ENCODE results near the gene INPP4B. TPM values are rescaled to one million over a fixed set of nuclear protein-coding genes. Genes with fewer than 3 reads are reported as not detected.
"Not testable (repeated sequence)": the region's sequence is repeated elsewhere in the genome, so short reads cannot be mapped to it uniquely, and the experiment has no call there.

INPP4B gene
- total RNA-seq, 1 experiment from 2014 or later, result 41.0 TPM

DNA sequence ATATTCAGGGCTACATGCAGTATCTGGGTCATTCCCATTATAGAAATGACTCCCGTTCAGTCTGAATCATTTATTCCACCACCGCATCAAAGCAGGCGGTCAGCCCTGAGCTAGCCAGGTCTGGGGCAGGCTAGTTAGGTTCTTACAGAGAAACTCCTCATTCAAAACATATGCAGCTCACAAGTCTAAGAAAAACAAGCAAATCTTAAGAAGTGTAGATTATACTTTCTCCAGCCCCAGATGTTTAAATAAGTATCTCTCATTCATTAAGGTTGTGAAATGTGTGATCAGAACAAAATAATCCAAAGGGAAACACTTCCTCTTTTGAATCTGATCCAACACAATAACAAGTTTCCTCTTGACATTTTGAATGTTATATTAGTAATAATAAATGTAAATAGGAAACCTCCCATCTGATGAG is 441.9 kb downstream of the INPP4B start:
- TF ChIP-seq, protein P1, sequence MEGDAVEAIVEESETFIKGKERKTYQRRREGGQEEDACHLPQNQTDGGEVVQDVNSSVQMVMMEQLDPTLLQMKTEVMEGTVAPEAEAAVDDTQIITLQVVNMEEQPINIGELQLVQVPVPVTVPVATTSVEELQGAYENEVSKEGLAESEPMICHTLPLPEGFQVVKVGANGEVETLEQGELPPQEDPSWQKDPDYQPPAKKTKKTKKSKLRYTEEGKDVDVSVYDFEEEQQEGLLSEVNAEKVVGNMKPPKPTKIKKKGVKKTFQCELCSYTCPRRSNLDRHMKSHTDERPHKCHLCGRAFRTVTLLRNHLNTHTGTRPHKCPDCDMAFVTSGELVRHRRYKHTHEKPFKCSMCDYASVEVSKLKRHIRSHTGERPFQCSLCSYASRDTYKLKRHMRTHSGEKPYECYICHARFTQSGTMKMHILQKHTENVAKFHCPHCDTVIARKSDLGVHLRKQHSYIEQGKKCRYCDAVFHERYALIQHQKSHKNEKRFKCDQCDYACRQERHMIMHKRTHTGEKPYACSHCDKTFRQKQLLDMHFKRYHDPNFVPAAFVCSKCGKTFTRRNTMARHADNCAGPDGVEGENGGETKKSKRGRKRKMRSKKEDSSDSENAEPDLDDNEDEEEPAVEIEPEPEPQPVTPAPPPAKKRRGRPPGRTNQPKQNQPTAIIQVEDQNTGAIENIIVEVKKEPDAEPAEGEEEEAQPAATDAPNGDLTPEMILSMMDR (conservative IDR thresholded peaks at IDR 0.05; ENCODE audit: low read depth, low read length), result no peak
- TF ChIP-seq EZH2phosphoT487 (IDR thresholded peaks at IDR 0.05; ENCODE audit: borderline replicate concordance, low read length) (no peak), EZH2 (IDR thresholded peaks at IDR 0.05; ENCODE audit: low read length, unreplicated experiment) (no peak)
- H2AFZ ChIP-seq (ENCODE audit: low read length), result peak overlapping the region; percentile 29; the same call in 1 of the 2 replicates
- BruUV-seq (replicated peaks), result no TSS peak
- no peaks in the 10 kb centered on the region for H4K20me1 ChIP-seq (ENCODE audit: low read length)
- H3K36me3 ChIP-seq (ENCODE audit: low read depth, low read length), result peaks cover 9% of the 10 kb centered on the region
- ChIA-PET POLR2A (ENCODE audit: unreplicated experiment) (interaction anchor here (0.6 to 1.0 kb wide), 3 partner anchors 70 to 107 kb away, joined by 6 to 11 read pairs (median 7); no protein-coding TSS in a partner anchor), CTCF (no interaction called here)
- peaks cover 10% of the 10 kb centered on the region for H3F3A ChIP-seq (ENCODE audit: low read length, unreplicated experiment)
- H3K9ac ChIP-seq (ENCODE audit: low read length), result peak overlapping the region; percentile 79
- H3K4me1 ChIP-seq (ENCODE audit: insufficient read depth, low read length), result peaks cover 56% of the 10 kb centered on the region
- no peaks in the 10 kb centered on the region for H3K9me3 ChIP-seq (ENCODE audit: low read length)
- peak overlapping the region; percentile 64 for H3K4me3 ChIP-seq (ENCODE audit: low read length)
- H3K9me2 ChIP-seq (replicated peaks; ENCODE audit: low read length), result no peaks in the 10 kb centered on the region
- intact Hi-C loops (cut with micrococcal nuclease), result loop anchor here (2.0 to 10.0 kb wide), 6 partner anchors 25 to 441 kb away; no protein-coding TSS in a partner anchor
- H3K79me2 ChIP-seq (ENCODE audit: low read length), result peaks cover 19% of the 10 kb centered on the region
- 0 out of 2 replicates have a peak, but pooled peaks have one; percentile 3 for ATAC-seq
- no peaks in the 10 kb centered on the region for H3K27me3 ChIP-seq (ENCODE audit: low read length)
- peak overlapping the region; percentile 84 for H3K4me2 ChIP-seq (ENCODE audit: low read length)
- DNase-seq, result peak; percentile 87
- H3K27ac ChIP-seq (ENCODE audit: low read length), result peak overlapping the region; percentile 97

DNA sequence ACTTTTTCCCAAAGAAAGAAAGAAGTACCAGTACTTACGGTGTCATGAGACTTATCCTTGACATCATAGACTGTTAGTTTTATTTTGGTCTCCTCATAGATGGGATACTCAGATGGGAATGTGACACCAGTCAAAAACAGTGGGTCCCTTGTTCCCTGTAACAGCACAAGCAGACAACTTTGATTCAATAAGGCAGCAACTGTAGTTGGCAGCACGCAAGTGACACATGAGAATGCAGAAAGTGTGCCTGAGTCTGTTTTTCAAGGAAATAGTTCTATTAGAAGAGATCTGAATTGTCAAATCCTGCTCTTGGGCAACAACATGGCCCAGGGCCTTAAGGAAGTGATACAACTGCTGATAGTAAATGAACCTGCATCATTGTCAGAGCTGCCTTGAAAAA is 443.2 kb downstream of the INPP4B start:
- intact Hi-C loops (cut with micrococcal nuclease), result loop anchor here (10.0 kb wide), 2 partner anchors 118 to 258 kb away; no protein-coding TSS in a partner anchor

DNA sequence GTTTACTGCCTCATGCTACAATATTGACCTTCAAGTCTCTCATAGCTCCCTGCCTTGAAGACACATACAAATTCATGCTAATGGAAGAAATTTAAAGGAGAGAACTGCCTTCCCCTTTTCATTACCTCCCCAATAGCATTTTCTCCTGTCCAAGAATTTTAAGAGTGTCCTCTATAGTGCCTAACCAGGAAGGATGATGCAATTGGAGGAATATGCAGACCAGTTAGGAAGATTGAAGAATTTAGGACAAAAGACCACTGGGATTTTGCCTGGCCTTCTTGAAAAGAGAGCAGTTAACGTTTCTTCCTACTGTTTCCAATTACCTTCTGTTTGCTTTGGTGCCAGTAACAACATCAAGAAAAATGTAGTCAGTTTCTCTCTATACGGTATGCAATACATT is 443.9 kb downstream of the INPP4B start:
- no peaks in the 10 kb centered on the region for H4K20me1 ChIP-seq (ENCODE audit: low read length)
- peaks cover 22% of the 10 kb centered on the region for H3K79me2 ChIP-seq (ENCODE audit: low read length)
- no peak overlapping the region for H3K9ac ChIP-seq (ENCODE audit: low read length)
- no peak overlapping the region for H2AFZ ChIP-seq (ENCODE audit: low read length)
- BruUV-seq (replicated peaks), result no TSS peak
- H3K27me3 ChIP-seq (ENCODE audit: low read length), result no peaks in the 10 kb centered on the region
- H3K36me3 ChIP-seq (ENCODE audit: low read depth, low read length), result peaks cover 9% of the 10 kb centered on the region
- ATAC-seq (no peak), DNase-seq (no peak)
- no peak overlapping the region for H3K27ac ChIP-seq (ENCODE audit: low read length)
- peaks cover 39% of the 10 kb centered on the region for H3K4me1 ChIP-seq (ENCODE audit: insufficient read depth, low read length)
- H3F3A ChIP-seq (ENCODE audit: low read length, unreplicated experiment), result peaks cover 2% of the 10 kb centered on the region
- ChIA-PET CTCF (no interaction called here), POLR2A (ENCODE audit: unreplicated experiment) (no interaction called here)
- H3K4me2 ChIP-seq (ENCODE audit: low read length), result no peak overlapping the region
- H3K4me3 ChIP-seq (ENCODE audit: low read length), result no peak overlapping the region
- no peaks in the 10 kb centered on the region for H3K9me2 ChIP-seq (replicated peaks; ENCODE audit: low read length)
- TF ChIP-seq, protein P1 (conservative IDR thresholded peaks at IDR 0.05; ENCODE audit: low read depth, low read length), result no peak
- TF ChIP-seq EZH2phosphoT487 (IDR thresholded peaks at IDR 0.05; ENCODE audit: borderline replicate concordance, low read length), result no peak
- TF ChIP-seq EZH2 (IDR thresholded peaks at IDR 0.05; ENCODE audit: low read length, unreplicated experiment), result no peak
- H3K9me3 ChIP-seq (ENCODE audit: low read length), result no peaks in the 10 kb centered on the region
- intact Hi-C loops (cut with micrococcal nuclease), result loop anchor here (10.0 kb wide), 2 partner anchors 117 to 257 kb away; no protein-coding TSS in a partner anchor

More for the DNA sequence above, 443.2 kb downstream of the INPP4B start:
- ChIA-PET CTCF (no interaction called here), POLR2A (ENCODE audit: unreplicated experiment) (no interaction called here)
- peaks cover 6% of the 10 kb centered on the region for H3F3A ChIP-seq (ENCODE audit: low read length, unreplicated experiment)
- TF ChIP-seq EZH2phosphoT487 (IDR thresholded peaks at IDR 0.05; ENCODE audit: borderline replicate concordance, low read length) (no peak), EZH2 (IDR thresholded peaks at IDR 0.05; ENCODE audit: low read length, unreplicated experiment) (no peak)
- TF ChIP-seq, protein P1 (conservative IDR thresholded peaks at IDR 0.05; ENCODE audit: low read depth, low read length), result no peak
- no peak overlapping the region for H3K9ac ChIP-seq (ENCODE audit: low read length)
- DNase-seq, result peak; percentile 38
- H3K27me3 ChIP-seq (ENCODE audit: low read length), result no peaks in the 10 kb centered on the region
- no peaks in the 10 kb centered on the region for H3K9me3 ChIP-seq (ENCODE audit: low read length)
- no peak overlapping the region for H3K4me3 ChIP-seq (ENCODE audit: low read length)
- H4K20me1 ChIP-seq (ENCODE audit: low read length), result no peaks in the 10 kb centered on the region
- no peaks in the 10 kb centered on the region for H3K9me2 ChIP-seq (replicated peaks; ENCODE audit: low read length)
- H3K27ac ChIP-seq (ENCODE audit: low read length), result peak overlapping the region; percentile 97
- ATAC-seq, result no peak
- H3K4me1 ChIP-seq (ENCODE audit: insufficient read depth, low read length), result peaks cover 45% of the 10 kb centered on the region
- no peak overlapping the region for H2AFZ ChIP-seq (ENCODE audit: low read length)
- H3K79me2 ChIP-seq (ENCODE audit: low read length), result peaks cover 22% of the 10 kb centered on the region
- no TSS peak for BruUV-seq (replicated peaks)
- peak overlapping the region; percentile 70 for H3K4me2 ChIP-seq (ENCODE audit: low read length)
- H3K36me3 ChIP-seq (ENCODE audit: low read depth, low read length), result peaks cover 9% of the 10 kb centered on the region

DNA sequence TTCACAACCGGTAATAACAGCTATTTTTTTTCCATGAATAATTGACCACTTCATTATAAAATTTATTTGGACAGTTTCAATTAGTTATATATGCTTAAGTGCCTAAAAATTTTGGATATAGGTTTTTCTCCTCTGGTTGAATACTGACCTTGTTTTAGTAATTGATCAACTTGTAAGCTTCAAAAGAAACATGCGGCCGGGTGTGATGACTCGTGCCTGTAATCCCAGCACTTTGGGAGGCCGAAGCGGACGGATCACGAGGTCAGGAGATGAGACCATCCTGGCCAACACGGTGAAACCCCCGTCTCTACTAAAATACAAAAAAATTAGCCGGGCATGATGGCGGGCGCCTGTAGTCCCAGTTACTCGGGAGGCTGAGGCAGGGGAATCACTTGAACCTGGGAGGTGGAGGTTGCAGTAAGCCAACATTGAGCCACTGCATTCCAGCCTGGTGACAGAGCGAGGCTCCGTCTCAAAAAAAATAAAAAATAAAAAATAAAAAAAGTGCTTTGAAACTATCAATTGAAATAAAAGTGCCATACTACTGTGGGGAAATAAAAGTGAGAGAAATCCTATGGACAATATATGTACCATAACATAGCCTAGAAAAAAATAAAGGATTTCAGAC is 448.6 kb downstream of the INPP4B start:
- H3K9me2 ChIP-seq (replicated peaks; ENCODE audit: low read length); H3K4me2 ChIP-seq (ENCODE audit: low read length); H3K9ac ChIP-seq (ENCODE audit: low read length); H3K27me3 ChIP-seq (ENCODE audit: low read length); CTCF ChIA-PET; H4K20me1 ChIP-seq (ENCODE audit: low read length); H3K27ac ChIP-seq (ENCODE audit: low read length); H3K4me3 ChIP-seq (ENCODE audit: low read length); BruUV-seq (replicated peaks); H2AFZ ChIP-seq (ENCODE audit: low read length); POLR2A ChIA-PET (ENCODE audit: unreplicated experiment); ATAC-seq; intact Hi-C loops (cut with micrococcal nuclease); H3F3A ChIP-seq (ENCODE audit: low read length, unreplicated experiment); H3K9me3 ChIP-seq (ENCODE audit: low read length); DNase-seq: not testable (repeated sequence)
- Histone ChIP-seq H3K4me1 (ENCODE audit: insufficient read depth, low read length) (peaks cover 14% of the 10 kb centered on the region), H3K79me2 (ENCODE audit: low read length) (peaks cover 16% of the 10 kb centered on the region), H3K36me3 (ENCODE audit: low read depth, low read length) (peaks cover 15% of the 10 kb centered on the region)

Data from PC-3 (cell line).